SU-DHL-6 (cell line): ENCODE measurements around the gene CR1.
A peak's percentile ranks its signal among the peaks of the same experiment; 100 is the strongest.

Experiments used
- H2AFZ ChIP-seq: fragments of 200-600 bp; sonication (generic); 2 replicates; pipeline ENCODE4 v1.6.1; 2014; ENCODE audit warnings: low read depth, mild to moderate bottlenecking, moderate library complexity, mixed read lengths, antibody characterized with exemption, low read length; ENCODE audit not compliant: severe bottlenecking
- H3F3A ChIP-seq: fragments of 200-600 bp; shearing (Covaris generic); 2 replicates; pipeline ENCODE4 v1.6.0; 2016; ENCODE audit warnings: antibody characterized with exemption, mild to moderate bottlenecking; ENCODE audit not compliant: insufficient read depth
- H3K27ac ChIP-seq: fragments of 200-600 bp; sonication (generic); 2 replicates; pipeline ENCODE4 v1.5.1; 2016; ENCODE audit warnings: low read depth, mild to moderate bottlenecking, low read length, moderate library complexity, mixed read lengths
- H3K27me3 ChIP-seq: fragments of 200-600 bp; sonication (generic), shearing (Covaris generic); 2 replicates; pipeline ENCODE4 v1.6.0; 2014; ENCODE audit warnings: mild to moderate bottlenecking, low read length
- H3K36me3 ChIP-seq: fragments of 200-600 bp; sonication (generic); 2 replicates; pipeline ENCODE4 v1.6.1; 2014; ENCODE audit warnings: mild to moderate bottlenecking, low read length, mixed read lengths
- H3K4me2 ChIP-seq: fragments of 300-600, 200-600 bp; shearing (Covaris generic), sonication (generic); 2 replicates; pipeline ENCODE4 v1.6.0; 2014; ENCODE audit warnings: low read length, low read depth, mild to moderate bottlenecking; ENCODE audit not compliant: poor library complexity, severe bottlenecking
- H3K4me3 ChIP-seq: fragments of 200-600 bp; sonication (generic); 2 replicates; pipeline ENCODE4 v1.5.1; 2014; ENCODE audit warnings: antibody characterized with exemption, low read length, mild to moderate bottlenecking, mixed read lengths; ENCODE audit not compliant: insufficient read depth, poor library complexity, severe bottlenecking
- H3K79me2 ChIP-seq: fragments of 200-600 bp; sonication (generic); 2 replicates; pipeline ENCODE4 v1.6.1; 2014; ENCODE audit warnings: mild to moderate bottlenecking, low read length, moderate library complexity; ENCODE audit not compliant: insufficient read depth
- H3K9ac ChIP-seq: fragments of 200-600 bp; sonication (generic); 2 replicates; pipeline ENCODE4 v1.7.0; 2014; ENCODE audit warnings: mild to moderate bottlenecking, low read length
- H3K9me2 ChIP-seq: fragments of 200-600 bp; sonication (generic); replicated peaks from 2 replicates; pipeline ENCODE4 v1.6.1; 2014; ENCODE audit warnings: low read length; ENCODE audit not compliant: insufficient read depth
- H3K9me3 ChIP-seq: fragments of 200-600 bp; sonication (generic); 2 replicates; pipeline ENCODE4 v1.6.1; 2014; ENCODE audit warnings: low read length, mixed read lengths; ENCODE audit not compliant: insufficient read depth
- H4K20me1 ChIP-seq: fragments of 200-600 bp; sonication (generic); 2 replicates; pipeline ENCODE4 v1.6.1; 2014; ENCODE audit warnings: low read depth, mild to moderate bottlenecking, antibody characterized with exemption, low read length, moderate library complexity, mixed read lengths
- CTCF ChIP-seq: fragments of 200-600 bp; sonication (generic); IDR thresholded peaks from one replicate; pipeline ENCODE4 v1.5.1; 2017; ENCODE audit warnings: antibody characterized with exemption, mild to moderate bottlenecking, low read length, moderate library complexity; ENCODE audit not compliant: insufficient read depth, poor library complexity, severe bottlenecking
- EZH2phosphoT487 ChIP-seq: fragments of 200-600 bp; sonication (generic), shearing (Covaris generic); conservative IDR thresholded peaks from 2 replicates; pipeline ENCODE4 v1.6.1; 2018; ENCODE audit warnings: mild to moderate bottlenecking, antibody characterized with exemption, low read length, moderate library complexity, mixed read lengths

CR1 gene

GRCh38 chr1:207669528-207670009 is 173.6 kb downstream of the CR1 start:
- H3K27ac ChIP-seq, result peak overlapping the region; percentile 59

DNA sequence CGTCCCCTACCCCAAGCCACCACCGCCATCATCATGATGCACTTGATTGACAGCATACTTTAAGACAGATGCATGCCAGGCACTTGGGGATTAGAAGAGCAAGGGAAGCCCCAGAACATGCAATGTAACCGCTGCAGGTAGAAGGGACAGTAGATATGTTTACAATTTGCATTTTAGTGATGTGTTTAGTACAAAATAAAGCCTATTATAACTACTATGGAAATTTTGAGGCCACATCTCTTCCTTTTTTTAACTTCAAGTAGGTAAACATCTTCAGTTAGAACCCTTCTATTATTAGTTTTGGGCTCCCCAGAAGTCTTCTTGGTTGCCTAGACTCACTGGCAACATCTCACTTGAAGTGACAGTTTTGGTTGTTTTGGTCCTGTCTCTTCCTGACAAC is 174.2 kb downstream of the CR1 start:
- H2AFZ ChIP-seq, result no peak overlapping the region
- H3K9me3 ChIP-seq, result no peaks in the 10 kb centered on the region; the same call in 1 of the 2 replicates
- H3K9ac ChIP-seq, result no peak overlapping the region
- peak overlapping the region; percentile 50 for H3K4me2 ChIP-seq
- no peaks in the 10 kb centered on the region for H3K36me3 ChIP-seq
- no peaks in the 10 kb centered on the region for H4K20me1 ChIP-seq
- H3F3A ChIP-seq, result peaks cover 4% of the 10 kb centered on the region; the same call in 1 of the 2 replicates
- peak overlapping the region; percentile 7 for H3K4me3 ChIP-seq
- H3K27ac ChIP-seq, result peak overlapping the region; percentile 73
- no peaks in the 10 kb centered on the region for H3K9me2 ChIP-seq
- no peaks in the 10 kb centered on the region for H3K27me3 ChIP-seq
- TF ChIP-seq EZH2phosphoT487, result no peak
- TF ChIP-seq CTCF, result no peak
- H3K79me2 ChIP-seq, result no peaks in the 10 kb centered on the region

More at GRCh38 chr1:207669528-207670009, 173.6 kb downstream of the CR1 start:
- Histone ChIP-seq H3K9me2 (no peaks in the 10 kb centered on the region), H3K79me2 (no peaks in the 10 kb centered on the region), H3K4me3 (no peak overlapping the region), H3F3A (peaks cover 4% of the 10 kb centered on the region; the same call in 1 of the 2 replicates), H3K27me3 (no peaks in the 10 kb centered on the region), H4K20me1 (no peaks in the 10 kb centered on the region), H3K36me3 (no peaks in the 10 kb centered on the region), H3K9me3 (no peaks in the 10 kb centered on the region; the same call in 1 of the 2 replicates), H2AFZ (no peak overlapping the region), H3K9ac (no peak overlapping the region), H3K4me2 (no peak overlapping the region)
- TF ChIP-seq EZH2phosphoT487, result no peak
- no peak for TF ChIP-seq CTCF

GRCh38 chr1:207670997-207671396 is 175.0 kb downstream of the CR1 start:
- peaks cover 4% of the 10 kb centered on the region; the same call in 1 of the 2 replicates for H3F3A ChIP-seq
- peak overlapping the region; percentile 7 for H2AFZ ChIP-seq
- no peaks in the 10 kb centered on the region for H4K20me1 ChIP-seq
- peak overlapping the region; percentile 73 for H3K27ac ChIP-seq
- H3K4me3 ChIP-seq, result peak overlapping the region; percentile 7
- H3K9me3 ChIP-seq, result no peaks in the 10 kb centered on the region; the same call in 1 of the 2 replicates
- no peak for TF ChIP-seq CTCF
- TF ChIP-seq EZH2phosphoT487, result no peak
- peak overlapping the region; percentile 50 for H3K4me2 ChIP-seq
- H3K27me3 ChIP-seq, result no peaks in the 10 kb centered on the region
- H3K9ac ChIP-seq, result no peak overlapping the region; the same call in 1 of the 2 replicates
- H3K9me2 ChIP-seq, result no peaks in the 10 kb centered on the region
- H3K36me3 ChIP-seq, result no peaks in the 10 kb centered on the region
- H3K79me2 ChIP-seq, result no peaks in the 10 kb centered on the region
